Naive thymus-derived CD4-positive, alpha-beta T cell (primary cell): ENCODE results near the gene VAPB. TPM values are rescaled to one million over a fixed set of nuclear protein-coding genes. Genes with fewer than 3 reads are reported as not detected.

Experiments used
- ATAC-seq: fragments of 150-1000 bp; cut with Tn5 transposase; 2 replicates; pipeline ENCODE4 v1.10.0; 2021; ENCODE audit warnings: mild to moderate bottlenecking, moderate library complexity
- CTCF ChIA-PET: fragments of 350-600 bp; sonication (Branson Sonifier 250); formaldehyde crosslinking; loops from one replicate; lab custom pipeline; 2021; ENCODE audit warnings: antibody characterized with exemption; lab: Charles Lee
- POLR2A ChIA-PET: fragments of 350-600 bp; sonication (Branson Sonifier 250); formaldehyde crosslinking; loops from one replicate; lab custom pipeline; 2021; ENCODE audit warnings: antibody characterized with exemption, inconsistent platforms; lab: Charles Lee
- DNase-seq, 9 donors: peaks; one replicate each; pipeline versions ENCODE4 v3.0.0 to v3.0.0-alpha.2; 2020 to 2022; ENCODE audit warnings: mixed read lengths in 1 of 9
- H3K27ac ChIP-seq: one replicate; pipeline ENCODE4 v1.7.0; 2013; ENCODE audit warnings: mild to moderate bottlenecking, low read depth, low read length, moderate library complexity
- H3K27me3 ChIP-seq, 2 donors: one replicate each; pipeline ENCODE4 v1.7.0; 2013; ENCODE audit warnings: low read length in 2 of 2, mild to moderate bottlenecking in 2 of 2, moderate library complexity in 2 of 2; ENCODE audit not compliant: control insufficient read depth in 2 of 2, insufficient read depth in 2 of 2
- H3K36me3 ChIP-seq, 3 experiments: 1 replicate in 2 of 3; 2 replicates in 1 of 3; pipeline ENCODE4 v1.7.0; 2013; ENCODE audit warnings: low read length in 3 of 3, mild to moderate bottlenecking in 3 of 3, moderate library complexity in 1 of 3; ENCODE audit not compliant: insufficient read depth in 3 of 3, control insufficient read depth in 2 of 3
- H3K4me1 ChIP-seq, 2 donors: one replicate each; pipeline ENCODE4 v1.7.0; 2013; ENCODE audit warnings: low read length in 2 of 2, mild to moderate bottlenecking in 2 of 2, moderate library complexity in 1 of 2; ENCODE audit not compliant: control insufficient read depth in 2 of 2, insufficient read depth in 2 of 2
- H3K4me3 ChIP-seq: 2 replicates; pipeline ENCODE4 v1.7.0; 2013; ENCODE audit warnings: mild to moderate bottlenecking, low read length
- H3K9me3 ChIP-seq, 3 experiments: 1 replicate in 2 of 3; 2 replicates in 1 of 3; pipeline ENCODE4 v1.7.0; 2013; ENCODE audit warnings: low read length in 3 of 3; ENCODE audit not compliant: control insufficient read depth in 2 of 3
- H3K27ac Mint-ChIP-seq, 9 donors: one replicate each; pipeline ENCODE4 v1.8.0; 2020 to 2022; ENCODE audit warnings: mixed read lengths in 9 of 9, mild to moderate bottlenecking in 8 of 9, moderate library complexity in 5 of 9, inconsistent platforms in 2 of 9
- H3K27me3 Mint-ChIP-seq, 5 donors: one replicate each; pipeline ENCODE4 v1.8.0; 2021 to 2022; ENCODE audit warnings: mixed read lengths in 5 of 5, mild to moderate bottlenecking in 1 of 5
- H3K36me3 Mint-ChIP-seq, 5 donors: one replicate each; pipeline ENCODE4 v1.8.0; 2020 to 2022; ENCODE audit warnings: mixed read lengths in 5 of 5, mild to moderate bottlenecking in 3 of 5, inconsistent platforms in 1 of 5
- H3K4me1 Mint-ChIP-seq, 7 donors: one replicate each; pipeline ENCODE4 v1.8.0; 2020 to 2022; ENCODE audit warnings: mixed read lengths in 7 of 7, mild to moderate bottlenecking in 3 of 7, inconsistent platforms in 1 of 7
- H3K4me3 Mint-ChIP-seq, 10 donors: one replicate each; pipeline ENCODE4 v1.8.0; 2020 to 2022; ENCODE audit warnings: mild to moderate bottlenecking in 10 of 10, mixed read lengths in 10 of 10, moderate library complexity in 6 of 10, inconsistent platforms in 2 of 10
- H3K9me3 Mint-ChIP-seq, 11 donors: one replicate each; pipeline ENCODE4 v1.8.0; 2020 to 2022; ENCODE audit warnings: mixed read lengths in 11 of 11, mild to moderate bottlenecking in 4 of 11, inconsistent platforms in 1 of 11, moderate library complexity in 1 of 11
- intact Hi-C, 2 donors: fragments of 100-400 bp; cut with micrococcal nuclease; formaldehyde crosslinking; loops; one replicate each; pipeline ENCODE4 v1.15.1; 2023
- polyA plus RNA-seq, 2 donors: library from polyadenylated mRNA; unstranded; fragments of 300-500 nt; fragmentation: Illumina TruSeq; gene quantifications; one replicate each; pipeline ENCODE4 v1.2.3, GENCODE V29; 2021
- total RNA-seq, 6 experiments: library from RNA in 5 of 6; stranded (reverse) in 5 of 6; gene quantifications; 1 replicate in 5 of 6; 2 replicates in 1 of 6; pipeline ENCODE4 v1.2.3 and lab custom pipeline; 2021 to 2026

The VAPB gene
- total and polyA plus RNA-seq, 7 experiments from 2014 or later, result 21.9 to 37.0 (median 25.3) TPM

DNA sequence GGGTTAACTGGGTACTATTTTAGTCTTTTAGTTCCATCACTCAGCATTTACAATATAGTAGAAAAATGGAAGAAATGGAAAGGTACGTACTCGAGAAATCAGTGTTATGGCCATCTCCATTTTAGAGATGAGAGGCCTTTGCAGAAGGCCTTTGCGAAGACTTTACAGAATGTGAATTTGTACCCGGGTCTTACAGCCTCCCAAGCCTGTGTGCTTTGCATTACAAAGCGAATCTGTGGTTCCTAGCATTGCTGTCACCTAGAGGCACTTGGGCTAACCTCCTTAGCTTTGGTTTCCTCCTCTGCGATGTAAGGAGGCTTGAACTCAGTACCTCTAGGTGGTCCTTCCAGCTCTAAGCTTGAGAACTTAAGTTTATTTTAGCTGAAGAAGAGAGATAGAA is 10.9 kb downstream of the VAPB start:
- no peak overlapping the region for H3K4me3 ChIP-seq
- ATAC-seq (no peak), DNase-seq (no peak)
- no peaks in the 10 kb centered on the region for H3K9me3 ChIP-seq
- POLR2A ChIA-PET, result interaction anchor here (0.6 to 1.4 kb wide), 2 partner anchors 11 to 158 kb away, joined by 4 to 6 read pairs; partner anchors contain the start of gene VAPB
- peaks cover 0 to 11% (median 0%) of the 10 kb centered on the region in 5 donors for H3K36me3 Mint-ChIP-seq
- peaks cover 0 to 40% (median 31%) of the 10 kb centered on the region in 7 donors for H3K4me1 Mint-ChIP-seq
- H3K4me1 ChIP-seq, result peaks cover 30 to 51% of the 10 kb centered on the region in 2 donors
- no peaks in the 10 kb centered on the region for H3K27me3 Mint-ChIP-seq
- peak overlapping the region in 4 of 9 donors; percentile 4 to 39 (median 34) for H3K27ac Mint-ChIP-seq
- no peaks in the 10 kb centered on the region for H3K9me3 Mint-ChIP-seq
- H3K27ac ChIP-seq, result no peak overlapping the region
- intact Hi-C loops, result no loop called here
- no peaks in the 10 kb centered on the region for H3K36me3 ChIP-seq
- CTCF ChIA-PET, result no interaction called here
- peak overlapping the region in 3 of 10 donors; percentile 8 to 45 (median 10) for H3K4me3 Mint-ChIP-seq
- H3K27me3 ChIP-seq, result no peaks in the 10 kb centered on the region

- H3K4me3 Mint-ChIP-seq, result no peak overlapping the region
- no peaks in the 10 kb centered on the region for H3K36me3 ChIP-seq
- peaks cover 0 to 11% (median 0%) of the 10 kb centered on the region in 5 donors for H3K36me3 Mint-ChIP-seq
- peaks cover 0 to 29% (median 25%) of the 10 kb centered on the region in 7 donors for H3K4me1 Mint-ChIP-seq
- peaks cover 26 to 53% of the 10 kb centered on the region in 2 donors for H3K4me1 ChIP-seq
- peak overlapping the region; percentile 8 for H3K27ac ChIP-seq
- no peaks in the 10 kb centered on the region for H3K27me3 Mint-ChIP-seq
- no peak overlapping the region for H3K27ac Mint-ChIP-seq
- ATAC-seq (no peak), DNase-seq (no peak)
- intact Hi-C loops, result no loop called here
- no peak overlapping the region for H3K4me3 ChIP-seq
- POLR2A ChIA-PET, result interaction anchor here (0.5 to 2.0 kb wide), 3 partner anchors 8 to 114 kb away, joined by 3 to 5 read pairs (median 4); no protein-coding TSS in a partner anchor
- CTCF ChIA-PET, result interaction anchor here (0.7 kb wide), 1 partner anchor 217 kb away, joined by 3 read pairs; no protein-coding TSS in a partner anchor
- H3K9me3 Mint-ChIP-seq, result no peaks in the 10 kb centered on the region
- H3K27me3 ChIP-seq, result no peaks in the 10 kb centered on the region
- no peaks in the 10 kb centered on the region for H3K9me3 ChIP-seq
Observed at GRCh38 chr20:58401162-58401561, 12.1 kb downstream of the VAPB start.

DNA sequence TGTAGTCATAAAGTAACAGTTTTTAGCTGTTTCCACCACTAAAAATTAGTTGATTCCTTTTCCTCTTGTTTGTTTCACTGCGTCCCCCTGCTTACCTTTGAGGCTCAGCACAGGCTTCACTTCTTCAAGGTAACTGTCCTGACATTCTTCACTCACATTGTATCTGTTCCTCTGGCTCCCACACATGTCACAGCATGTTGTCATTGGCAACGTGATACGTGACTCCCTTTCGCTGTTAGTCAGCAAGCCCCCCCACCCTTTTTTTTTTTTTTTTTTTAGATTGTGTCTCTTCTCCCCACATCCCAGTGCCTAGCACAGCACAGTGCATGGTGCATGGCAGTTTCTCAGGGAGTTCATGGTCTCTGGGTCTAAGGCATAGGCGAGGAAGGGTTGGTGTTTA is 13.3 kb downstream of the VAPB start:
- no peaks in the 10 kb centered on the region for H3K9me3 ChIP-seq
- Mint-ChIP-seq H3K4me1 (peaks cover 0 to 27% (median 16%) of the 10 kb centered on the region in 7 donors), H3K4me3 (no peak overlapping the region), H3K9me3 (no peaks in the 10 kb centered on the region), H3K36me3 (peaks cover 0 to 7% (median 0%) of the 10 kb centered on the region in 5 donors), H3K27me3 (no peaks in the 10 kb centered on the region), H3K27ac (no peak overlapping the region)
- H3K27me3 ChIP-seq, result no peaks in the 10 kb centered on the region
- peak overlapping the region; percentile 24 for H3K27ac ChIP-seq
- ChIA-PET CTCF (no interaction called here), POLR2A (interaction anchor here (0.6 to 2.0 kb wide), 2 partner anchors 10 to 11 kb away, joined by 3 to 5 read pairs; no protein-coding TSS in a partner anchor)
- intact Hi-C loops, result no loop called here
- ATAC-seq (no peak), DNase-seq (no peak)
- H3K36me3 ChIP-seq, result no peaks in the 10 kb centered on the region
- H3K4me3 ChIP-seq, result no peak overlapping the region
- peaks cover 25 to 47% of the 10 kb centered on the region in 2 donors for H3K4me1 ChIP-seq

- Mint-ChIP-seq H3K9me3 (no peaks in the 10 kb centered on the region), H3K36me3 (peaks cover 0 to 7% (median 0%) of the 10 kb centered on the region in 5 donors), H3K4me3 (no peak overlapping the region), H3K27me3 (no peaks in the 10 kb centered on the region), H3K4me1 (peaks cover 0 to 31% (median 17%) of the 10 kb centered on the region in 7 donors), H3K27ac (no peak overlapping the region)
- Histone ChIP-seq H3K4me3 (no peak overlapping the region), H3K9me3 (no peaks in the 10 kb centered on the region), H3K36me3 (no peaks in the 10 kb centered on the region), H3K4me1 (peaks cover 27 to 45% of the 10 kb centered on the region in 2 donors), H3K27ac (peak overlapping the region; percentile 24), H3K27me3 (no peaks in the 10 kb centered on the region)
- ChIA-PET POLR2A (interaction anchor here (0.6 kb wide), 2 partner anchors 10 to 161 kb away, joined by 3 read pairs; no protein-coding TSS in a partner anchor), CTCF (no interaction called here)
- DNase-seq, result no peak
- ATAC-seq, result no peak
- intact Hi-C loops, result no loop called here
Observed at GRCh38 chr20:58402827-58403226, 13.8 kb downstream of the VAPB start.

- intact Hi-C loops, result no loop called here
- ATAC-seq, result no peak
- Histone ChIP-seq H3K4me3 (no peak overlapping the region), H3K9me3 (no peaks in the 10 kb centered on the region), H3K4me1 (peaks cover 31 to 49% of the 10 kb centered on the region in 2 donors), H3K36me3 (no peaks in the 10 kb centered on the region), H3K27me3 (no peaks in the 10 kb centered on the region), H3K27ac (peak overlapping the region; percentile 24)
- H3K36me3 Mint-ChIP-seq, result peaks cover 0 to 3% (median 0%) of the 10 kb centered on the region in 5 donors
- H3K4me3 Mint-ChIP-seq, result no peak overlapping the region
- no peak for DNase-seq
- POLR2A ChIA-PET, result interaction anchor here (0.6 kb wide), 2 partner anchors 161 to 764 kb away, joined by 3 read pairs; no protein-coding TSS in a partner anchor
- CTCF ChIA-PET, result interaction anchor here (0.9 kb wide), 1 partner anchor 18 kb away, joined by 3 read pairs; no protein-coding TSS in a partner anchor
- H3K27me3 Mint-ChIP-seq, result no peaks in the 10 kb centered on the region
- no peaks in the 10 kb centered on the region for H3K9me3 Mint-ChIP-seq
- peaks cover 0 to 31% (median 17%) of the 10 kb centered on the region in 7 donors for H3K4me1 Mint-ChIP-seq
- no peak overlapping the region for H3K27ac Mint-ChIP-seq
Observed at GRCh38 chr20:58403272-58403671, 14.2 kb downstream of the VAPB start.

DNA sequence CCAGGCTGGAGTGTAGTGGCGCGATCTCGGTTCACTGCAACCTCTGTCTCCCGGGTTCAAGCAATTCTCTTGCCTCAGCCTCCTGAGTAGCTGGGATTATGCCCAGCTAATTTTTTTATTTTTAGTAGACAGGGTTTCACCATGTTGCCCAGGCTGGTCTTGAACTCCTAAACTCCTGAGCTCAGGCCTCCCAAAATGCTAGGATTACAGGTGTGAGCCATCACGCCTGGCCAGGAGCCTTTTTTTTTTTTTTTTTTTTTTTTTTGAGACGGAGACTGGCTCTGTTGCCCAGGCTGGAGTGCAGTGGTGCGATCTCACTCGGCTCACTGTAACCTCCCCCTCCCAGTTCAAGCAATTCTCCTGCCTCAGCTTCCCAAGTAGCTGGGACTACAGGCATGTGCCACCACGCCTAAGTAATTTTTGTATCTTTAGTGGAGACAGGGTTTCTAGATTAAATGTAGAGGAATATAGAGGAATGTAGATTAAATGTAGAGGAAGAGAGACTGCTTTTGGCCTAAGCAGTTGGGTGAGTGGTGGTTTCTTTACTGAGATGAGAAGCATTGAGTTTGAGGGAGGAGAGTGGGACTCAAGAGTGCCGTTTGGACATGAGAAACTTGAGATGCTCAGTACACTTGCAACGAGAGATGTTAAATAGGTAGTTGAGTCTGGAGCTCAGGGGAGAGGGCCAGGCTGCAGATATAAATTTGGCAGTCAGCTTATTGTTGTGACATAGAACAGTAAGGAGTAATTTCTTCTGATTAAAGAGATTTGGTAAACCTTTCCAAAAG is 16.7 kb downstream of the VAPB start:
- Mint-ChIP-seq H3K27me3 (no peaks in the 10 kb centered on the region), H3K36me3 (peaks cover 0 to 3% (median 0%) of the 10 kb centered on the region in 5 donors), H3K27ac (no peak overlapping the region), H3K4me3 (no peak overlapping the region), H3K4me1 (peaks cover 4 to 36% (median 32%) of the 10 kb centered on the region in 7 donors), H3K9me3 (no peaks in the 10 kb centered on the region)
- no peaks in the 10 kb centered on the region for H3K27me3 ChIP-seq
- H3K9me3 ChIP-seq, result no peaks in the 10 kb centered on the region
- POLR2A ChIA-PET, result interaction anchor here (0.6 kb wide), 1 partner anchor 138 kb away, joined by 3 read pairs; no protein-coding TSS in a partner anchor
- ATAC-seq (no peak), DNase-seq (no peak)
- no peaks in the 10 kb centered on the region for H3K36me3 ChIP-seq
- CTCF ChIA-PET, result no interaction called here
- no peak overlapping the region for H3K4me3 ChIP-seq
- intact Hi-C loops, result loop anchor here in 1 of 2 donors (5.0 kb wide), 2 partner anchors 42 to 98 kb away; partner anchors contain the start of gene RAB22A
- peak overlapping the region; percentile 33 for H3K27ac ChIP-seq
- peaks cover 30 to 49% of the 10 kb centered on the region in 2 donors for H3K4me1 ChIP-seq
